ENCODE data around the gene TCAIM.
"Not testable (repeated sequence)": the region's sequence is repeated elsewhere in the genome, so short reads cannot be mapped to it uniquely, and the experiment has no call there.

The TCAIM gene

DNA sequence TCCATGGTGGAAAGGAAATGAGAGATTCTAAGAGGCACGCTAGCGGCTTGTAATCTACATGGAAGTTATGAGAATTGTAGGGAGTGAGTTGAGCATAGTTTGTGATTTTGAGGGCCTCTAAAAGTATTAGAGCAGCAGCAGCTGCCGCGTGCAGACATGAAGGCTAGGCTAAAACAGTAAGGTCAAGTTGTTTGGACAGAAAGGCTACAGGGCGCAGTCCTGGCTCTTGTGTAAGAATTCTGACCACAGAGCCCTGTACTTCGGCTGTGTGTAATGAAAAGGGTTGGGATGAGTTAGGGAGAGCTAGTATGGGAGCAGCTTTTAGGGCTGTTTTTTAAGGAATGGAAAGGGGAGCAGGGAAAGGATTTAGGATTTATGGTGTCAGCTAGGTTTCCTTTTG, 8.0 kb downstream of the TCAIM start:
- DNase-seq: not testable (repeated sequence)

DNA sequence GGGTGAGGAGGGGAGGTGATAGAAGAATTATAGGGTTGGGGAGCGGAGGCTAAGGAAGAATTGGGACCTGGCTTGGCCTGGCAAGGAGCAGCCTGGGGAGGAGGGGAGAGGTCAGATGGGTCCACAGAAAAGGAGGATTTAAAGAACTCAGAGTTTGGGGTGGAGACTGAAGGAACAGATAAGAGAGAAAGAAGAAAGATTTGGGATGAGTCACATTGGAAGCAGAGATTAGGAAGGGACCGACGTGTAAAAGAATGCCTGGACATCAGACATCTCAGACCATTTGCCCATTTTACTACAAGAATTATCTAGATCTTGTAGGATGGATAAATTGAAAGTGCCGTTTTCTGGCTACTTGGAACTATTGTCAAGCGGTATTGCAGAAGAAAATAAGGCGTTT, 10.4 kb downstream of the TCAIM start:
- no peak for DNase-seq

DNA sequence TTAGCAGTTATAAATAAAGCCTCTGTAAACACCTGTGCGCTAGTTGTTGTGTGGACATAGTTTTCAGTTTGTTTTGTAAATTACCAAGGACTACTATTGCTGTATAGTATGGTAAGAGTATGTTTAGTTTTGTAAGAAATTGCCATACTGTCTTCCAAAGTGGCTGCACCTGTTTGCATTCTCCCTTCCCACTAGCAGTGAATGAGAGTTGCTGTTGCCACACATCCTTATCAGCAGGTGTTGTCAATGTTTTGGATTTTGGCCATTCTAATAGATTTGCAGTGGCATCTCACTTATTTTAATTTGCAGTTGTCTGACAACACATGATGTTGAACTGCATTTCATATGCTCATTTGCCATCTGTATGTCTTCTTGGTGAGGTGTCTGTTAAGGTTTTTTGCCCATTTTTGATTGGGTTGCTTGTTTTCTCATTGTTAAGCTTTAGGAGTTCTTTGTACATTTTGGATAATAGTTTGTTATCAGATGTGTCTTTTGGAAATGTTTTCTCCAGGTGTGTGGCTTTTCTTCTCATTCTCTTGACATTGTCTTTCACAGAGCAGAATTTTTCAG, 14.9 kb downstream of the TCAIM start:
- no peak for DNase-seq

DNA sequence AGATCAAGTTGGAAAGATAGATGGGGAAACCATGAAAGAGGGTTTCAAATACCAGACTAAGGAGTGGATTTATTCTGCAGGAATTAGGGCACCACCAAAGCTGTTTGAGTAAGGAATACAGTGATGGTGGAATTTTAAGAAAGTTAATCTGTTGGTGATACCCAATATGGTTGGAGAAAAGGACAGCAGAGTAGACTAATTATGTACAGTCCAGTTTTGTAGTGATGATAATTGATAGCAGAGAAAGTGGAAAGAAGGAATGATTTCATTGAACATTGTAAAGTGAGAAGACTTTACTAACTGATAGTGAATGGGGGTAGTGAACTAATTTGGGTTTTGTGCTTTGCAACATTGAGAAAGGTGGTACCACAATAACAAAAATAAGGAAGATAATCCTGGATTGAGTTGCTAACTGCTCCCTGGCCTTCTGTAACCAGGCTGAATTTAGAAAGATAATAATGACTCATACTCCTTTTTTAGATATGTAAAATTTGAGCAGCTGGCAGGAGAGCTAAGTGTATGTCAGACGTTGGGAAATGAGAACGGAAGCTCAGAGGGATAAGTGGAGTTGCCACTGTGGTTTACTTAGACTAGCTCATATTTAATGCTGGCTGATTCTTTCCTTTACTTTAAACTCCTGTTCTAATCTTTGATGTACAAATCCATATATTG, 16.9 kb downstream of the TCAIM start:
- DNase-seq: no peak

DNA sequence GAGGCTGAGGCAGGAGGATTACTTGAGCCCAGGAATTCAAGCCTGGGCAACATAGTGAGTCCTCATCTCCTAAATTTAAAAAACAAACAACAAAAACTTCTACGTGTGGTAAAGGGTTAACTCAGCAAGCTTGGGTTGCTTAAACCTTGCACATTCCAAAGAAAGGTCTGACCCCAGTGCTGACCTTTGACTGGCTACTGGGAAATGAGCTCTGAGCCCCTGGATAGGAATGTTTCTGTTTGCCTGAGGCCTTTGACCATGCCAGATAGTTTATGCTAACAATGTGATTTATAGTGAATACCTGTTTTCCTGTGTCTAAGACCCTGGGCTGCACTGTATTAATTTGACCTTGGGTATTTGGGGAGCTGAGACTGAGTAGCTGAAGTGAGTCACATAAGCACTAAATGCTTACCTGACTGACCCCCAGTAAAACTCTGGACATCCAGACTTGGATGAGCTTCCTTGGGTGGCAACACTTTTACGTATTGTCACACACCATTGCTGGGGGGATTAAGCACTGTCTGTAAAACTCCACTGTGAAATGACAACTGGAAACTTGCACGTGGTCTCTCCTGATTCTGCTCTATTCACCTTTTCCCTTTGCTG, 20.7 kb downstream of the TCAIM start:
- DNase-seq: no peak

DNA sequence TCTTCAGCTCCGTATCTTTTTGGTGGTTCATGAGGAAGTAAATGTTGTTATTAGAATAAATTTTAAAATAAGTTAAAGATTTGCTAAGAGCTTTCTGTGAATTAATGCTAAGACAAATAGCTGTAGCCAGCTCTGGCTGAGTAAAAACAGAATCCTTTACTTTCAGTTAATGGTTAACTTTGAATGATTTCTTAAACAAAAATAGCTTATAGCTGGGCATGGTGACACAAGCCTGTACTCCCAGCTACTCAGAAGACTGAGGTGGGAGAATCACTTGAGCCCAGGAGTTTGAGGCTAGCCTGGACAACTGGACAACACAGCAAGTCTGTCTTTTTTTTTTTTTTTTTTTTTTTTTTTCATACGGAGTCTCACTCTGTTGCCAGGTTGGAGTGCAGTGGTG, 25.0 kb downstream of the TCAIM start:
- DNase-seq: no peak

DNA sequence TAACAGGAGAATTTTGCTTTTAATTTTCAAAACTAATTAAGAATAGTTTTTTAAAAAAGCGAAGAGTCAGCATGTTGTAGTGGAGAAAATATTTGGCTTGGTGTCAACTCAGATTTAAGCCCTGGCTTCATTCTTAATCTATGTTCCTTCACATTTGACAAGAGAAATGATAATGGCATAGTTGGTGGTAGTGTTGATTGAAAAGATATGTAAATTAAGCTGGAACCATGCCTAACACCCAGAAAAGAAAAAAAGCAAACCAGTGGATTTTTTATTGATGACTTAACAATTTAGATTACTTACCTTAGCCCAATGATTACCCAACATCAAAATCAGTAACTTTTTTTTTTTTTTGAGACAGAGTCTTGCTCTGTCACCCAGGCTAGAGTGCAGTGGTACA, 27.4 kb downstream of the TCAIM start:
- DNase-seq: no peak

DNA sequence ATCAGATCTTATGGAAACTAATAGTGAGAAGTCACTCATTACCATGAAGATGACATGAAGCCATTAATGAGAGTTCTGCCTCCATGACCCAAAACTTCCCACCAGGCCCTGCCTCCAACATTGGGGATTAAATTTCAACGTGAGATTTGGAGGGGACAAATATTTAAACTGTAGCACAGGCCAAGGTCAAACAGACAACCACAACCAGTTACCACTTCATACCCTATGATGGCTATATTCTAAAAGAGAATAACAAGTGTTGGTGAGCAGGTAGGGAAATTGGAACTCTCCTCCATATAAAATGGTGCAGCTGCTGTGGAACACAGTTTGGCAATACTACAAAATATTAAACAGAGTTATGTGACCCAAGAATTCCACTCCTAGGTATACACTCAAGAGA, 36.9 kb downstream of the TCAIM start:
- no peak for DNase-seq

DNA sequence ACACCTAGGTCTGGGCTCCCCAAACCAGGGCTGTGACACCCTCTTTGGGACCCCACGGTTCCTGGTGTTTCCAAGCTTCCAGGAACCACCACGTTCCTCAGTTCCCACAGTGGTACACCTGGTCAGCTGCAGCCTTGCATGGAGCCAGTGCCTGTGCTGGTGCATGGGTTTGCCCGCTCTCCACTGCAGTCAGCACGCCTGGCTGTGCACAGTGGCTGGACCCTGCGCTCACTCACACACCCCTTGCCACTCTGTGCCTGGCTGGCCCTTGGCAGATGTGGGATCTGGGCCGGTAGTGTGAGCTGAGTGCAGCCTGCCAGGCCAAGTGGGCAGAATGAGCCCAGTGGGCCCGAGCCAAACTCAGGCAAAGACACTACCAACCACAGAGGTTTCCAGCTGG, 48.8 kb downstream of the TCAIM start:
- no peak for DNase-seq

DNA sequence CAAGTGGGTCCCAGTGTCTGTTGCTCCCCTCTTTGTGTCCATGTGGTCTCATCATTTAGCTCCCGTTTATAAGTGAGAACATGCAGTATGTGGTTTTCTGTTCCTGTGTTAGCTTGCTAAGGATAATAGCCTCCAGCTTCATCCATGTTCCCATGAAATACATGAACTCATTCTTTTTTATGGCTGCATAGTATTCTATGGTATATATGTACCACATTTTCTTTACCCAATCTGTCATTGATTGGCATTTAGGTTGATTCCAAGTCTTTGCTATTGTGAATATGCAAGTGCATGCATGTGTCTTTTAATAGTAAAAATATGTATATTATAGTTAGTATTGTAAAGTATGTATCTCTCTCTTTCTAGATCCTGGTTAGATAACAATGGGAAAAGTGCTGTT, 53.9 kb downstream of the TCAIM start:
- DNase-seq: no peak

DNA sequence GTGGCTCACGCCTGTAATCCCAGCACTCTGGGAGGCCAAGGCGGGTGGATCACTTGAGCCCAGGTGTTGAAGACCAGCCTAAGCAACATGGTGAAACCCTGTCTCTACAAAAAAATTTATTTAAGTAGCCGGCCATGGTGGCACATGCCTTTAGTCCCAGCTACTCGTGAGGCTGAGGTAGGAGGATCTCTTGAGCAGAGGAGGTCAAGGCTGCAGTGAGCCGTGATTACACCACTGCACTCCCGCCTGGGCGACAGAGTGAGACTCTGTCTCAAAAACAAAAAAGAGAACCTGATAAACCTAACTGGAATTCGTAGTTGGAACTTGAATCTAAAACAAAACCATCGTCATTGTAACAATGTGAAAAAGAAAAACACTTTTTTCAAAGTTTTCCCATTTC, 57.1 kb downstream of the TCAIM start:
- DNase-seq: no peak

DNA sequence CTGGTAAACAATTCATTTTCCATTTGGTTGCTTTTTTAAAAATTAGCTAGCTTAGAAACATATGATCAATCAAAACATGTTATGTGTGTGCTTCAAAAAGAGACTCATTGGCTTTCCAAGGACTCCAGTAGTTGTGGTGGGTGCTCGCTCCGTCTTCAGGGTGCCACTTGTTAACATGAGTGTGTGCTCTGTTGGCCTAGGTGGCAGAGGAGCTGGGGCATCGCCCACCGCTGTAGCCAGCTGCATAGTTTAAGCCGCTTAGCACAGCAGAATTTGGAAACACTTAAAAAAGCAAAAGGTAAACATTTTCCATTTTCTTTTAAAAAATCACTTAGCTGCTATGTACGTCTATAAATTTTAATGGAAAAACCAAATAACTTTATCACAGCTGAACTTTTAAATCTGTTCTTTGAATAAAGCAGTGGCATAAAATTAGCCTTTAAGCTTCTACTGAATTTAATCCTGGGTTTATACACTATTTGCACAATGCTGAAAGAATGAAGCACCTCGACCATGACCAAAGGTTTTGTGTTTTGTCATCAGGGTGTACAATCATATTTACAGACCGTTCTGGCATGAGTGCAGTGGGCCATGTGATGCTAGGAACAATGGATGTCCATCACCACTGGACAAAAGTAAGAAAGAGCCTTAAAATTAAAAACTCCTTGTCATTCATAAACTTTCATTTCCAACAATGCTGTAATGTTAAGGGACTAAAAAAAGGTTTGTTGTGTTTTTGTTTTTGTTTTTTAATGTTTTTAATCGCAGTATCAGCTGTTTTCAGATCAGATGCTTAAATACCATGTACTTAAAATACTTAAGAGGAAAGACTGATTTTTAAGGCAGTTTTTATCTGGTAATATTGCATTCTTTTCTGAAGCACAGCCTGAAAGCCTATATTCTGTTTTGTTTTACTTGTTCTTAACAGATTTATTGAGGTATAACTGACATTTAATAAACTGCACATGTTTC, 57.9 kb downstream of the TCAIM start:
- DNase-seq: no peak

DNA sequence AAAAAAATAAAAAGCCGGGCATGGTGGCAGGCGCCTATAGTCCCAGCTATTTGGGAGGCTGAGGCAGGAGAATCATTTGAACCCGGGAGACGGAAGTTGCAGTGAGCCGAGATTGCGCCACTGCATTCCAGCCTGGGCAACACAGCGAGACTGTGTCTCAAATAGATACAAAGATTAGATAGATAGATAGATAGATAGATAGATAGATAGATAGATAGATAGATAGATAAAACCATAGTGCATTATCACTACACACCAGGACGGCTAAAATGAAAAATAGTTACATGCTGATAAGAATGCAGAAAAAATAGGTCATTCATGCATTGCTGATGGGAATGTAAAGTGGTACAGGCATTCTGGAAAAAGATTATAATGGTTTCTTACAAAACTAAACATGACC, 59.7 kb downstream of the TCAIM start:
- not testable (repeated sequence) for DNase-seq

DNA sequence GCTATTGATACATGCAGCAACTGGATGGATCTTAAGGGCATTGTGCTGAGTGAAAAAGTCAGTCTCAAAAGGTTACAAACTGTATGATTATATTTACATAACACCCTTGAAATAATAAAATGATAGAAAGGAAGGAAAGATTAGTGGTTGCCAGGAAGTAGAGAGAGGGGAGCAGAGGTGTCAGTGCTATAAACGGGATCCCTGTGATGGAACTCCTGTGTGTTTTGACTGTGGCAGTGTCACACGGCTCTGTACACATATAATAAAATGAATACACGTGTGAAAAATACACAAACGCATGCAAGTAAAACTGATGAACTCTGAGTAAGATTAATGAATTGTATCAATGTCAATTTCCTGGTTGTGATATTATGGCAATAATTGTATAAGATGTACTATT, 60.3 kb downstream of the TCAIM start:
- DNase-seq: no peak

DNA sequence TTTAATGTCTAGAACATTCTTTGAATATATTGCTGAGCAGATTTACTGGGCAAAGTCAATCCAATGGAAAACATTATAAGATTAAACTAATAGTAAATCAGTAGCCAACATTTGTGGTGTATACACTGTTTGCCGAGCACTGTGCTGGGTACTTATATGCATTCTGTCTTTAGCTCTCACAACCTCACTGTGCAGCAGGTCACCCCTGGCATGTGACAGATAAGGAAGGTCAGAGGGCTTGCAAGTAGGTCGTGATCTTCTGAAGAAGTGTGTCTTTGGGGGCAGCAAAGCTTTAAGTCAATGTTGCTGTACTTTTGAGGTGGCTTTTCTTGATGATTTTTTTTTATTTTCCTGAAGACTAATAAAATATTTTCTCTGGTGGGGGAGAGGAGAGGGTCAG, 62.2 kb downstream of the TCAIM start:
- no peak for DNase-seq

DNA sequence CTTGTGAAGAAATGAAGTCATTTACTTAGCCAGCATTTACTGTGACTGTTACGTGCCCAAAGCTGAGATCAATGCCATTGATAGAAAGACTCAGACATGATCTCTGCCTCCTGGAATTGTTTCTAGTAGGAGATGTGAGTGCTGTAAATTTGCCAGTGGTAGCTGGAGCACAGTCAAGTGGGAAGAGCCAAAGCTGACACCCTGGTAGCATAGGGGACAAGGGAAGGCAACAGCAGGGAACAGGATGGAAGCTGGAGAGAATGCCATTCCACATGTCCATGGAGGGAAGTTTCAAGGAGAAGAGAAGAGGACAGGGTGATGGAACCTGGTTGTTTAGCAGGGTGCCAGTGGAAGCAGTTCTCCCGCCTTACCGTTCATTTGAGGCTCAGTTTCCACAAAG, 64.0 kb downstream of the TCAIM start:
- DNase-seq: no peak

DNA sequence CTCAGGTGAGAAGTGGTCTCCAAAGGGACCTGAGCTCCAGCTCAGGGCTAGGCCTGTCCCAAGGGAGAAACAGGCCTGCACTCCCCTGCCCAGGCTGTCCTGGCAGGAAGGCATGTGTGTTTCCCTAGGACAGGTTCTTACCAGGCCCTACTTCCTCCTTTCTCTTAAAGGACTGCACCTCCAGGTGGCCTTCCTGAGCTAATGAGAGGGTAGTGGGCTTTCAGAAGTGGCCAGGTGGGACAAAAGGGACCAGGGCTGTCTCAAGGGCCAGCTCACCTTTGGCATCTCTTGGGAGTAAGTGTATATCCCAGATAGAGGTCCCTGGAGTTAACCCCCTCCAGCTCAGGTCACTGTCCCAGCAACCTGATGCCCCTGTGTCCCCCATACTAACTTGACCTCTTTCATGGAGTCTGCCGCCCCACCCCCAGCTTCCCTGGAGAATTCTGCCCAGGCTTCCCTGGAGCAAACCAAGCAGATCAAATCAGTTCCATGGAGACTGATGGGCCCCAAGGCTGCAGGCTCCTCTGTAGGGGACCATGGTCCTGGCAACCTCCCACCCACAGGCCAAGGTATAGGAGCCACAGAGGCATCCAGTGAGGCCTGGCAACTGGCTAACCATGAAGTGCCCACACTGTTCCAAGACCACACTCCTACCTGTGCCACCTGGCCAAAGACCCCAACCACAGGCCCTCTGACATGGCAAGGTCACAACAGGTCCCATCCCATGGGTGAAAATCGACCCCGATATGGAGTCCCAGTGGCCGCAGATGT, 71.3 kb downstream of the TCAIM start:
- no peak for DNase-seq

DNA sequence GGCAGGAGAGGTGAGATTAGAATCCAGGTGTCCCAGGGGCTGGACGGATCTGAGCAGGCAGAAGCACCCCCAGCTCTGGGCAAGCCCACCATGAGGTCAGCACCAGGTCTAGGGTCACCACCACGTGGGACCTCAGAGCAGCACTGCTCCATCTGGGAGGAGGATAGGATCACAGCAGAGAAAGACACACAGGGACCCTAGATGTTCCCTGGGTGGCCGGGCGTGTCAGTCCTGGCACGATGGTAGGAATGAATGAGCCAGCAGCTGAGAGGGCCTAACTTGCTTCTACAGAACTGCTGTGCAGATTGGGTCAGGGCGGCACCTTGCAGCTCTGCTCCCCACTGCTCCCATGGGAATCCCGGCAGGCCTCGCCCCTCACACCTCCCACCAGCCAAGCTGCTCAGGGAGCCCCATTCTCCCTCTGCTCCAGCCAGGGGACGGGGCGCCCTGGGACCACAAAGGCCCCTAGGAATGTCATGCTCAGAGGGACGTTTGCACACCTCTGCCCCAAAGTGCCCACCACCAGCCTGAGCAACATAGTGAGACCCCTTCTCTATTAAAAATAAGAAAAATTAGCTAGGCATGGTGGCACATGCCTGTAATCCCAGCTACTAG, 72.6 kb downstream of the TCAIM start:
- DNase-seq: no peak

DNA sequence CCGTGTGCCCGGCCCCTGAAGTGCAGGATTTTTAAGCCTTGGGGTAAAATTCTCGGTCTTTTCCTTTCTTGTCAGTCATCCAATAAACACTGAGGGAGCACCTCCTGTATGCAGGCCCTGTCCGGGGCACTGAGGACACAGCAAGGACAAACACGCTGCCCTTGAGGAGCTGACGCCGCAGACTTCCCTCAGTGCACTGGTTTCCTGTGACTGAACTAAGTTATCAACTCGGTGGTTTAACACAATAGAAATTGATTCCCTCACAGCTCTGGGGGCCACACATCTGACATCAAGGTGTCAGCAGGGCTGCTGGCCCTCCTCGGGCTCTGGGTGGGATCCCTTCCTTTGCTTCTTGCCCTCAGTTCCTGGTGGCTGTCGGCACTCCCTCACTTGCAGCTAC, 73.8 kb downstream of the TCAIM start:
- no peak for DNase-seq

DNA sequence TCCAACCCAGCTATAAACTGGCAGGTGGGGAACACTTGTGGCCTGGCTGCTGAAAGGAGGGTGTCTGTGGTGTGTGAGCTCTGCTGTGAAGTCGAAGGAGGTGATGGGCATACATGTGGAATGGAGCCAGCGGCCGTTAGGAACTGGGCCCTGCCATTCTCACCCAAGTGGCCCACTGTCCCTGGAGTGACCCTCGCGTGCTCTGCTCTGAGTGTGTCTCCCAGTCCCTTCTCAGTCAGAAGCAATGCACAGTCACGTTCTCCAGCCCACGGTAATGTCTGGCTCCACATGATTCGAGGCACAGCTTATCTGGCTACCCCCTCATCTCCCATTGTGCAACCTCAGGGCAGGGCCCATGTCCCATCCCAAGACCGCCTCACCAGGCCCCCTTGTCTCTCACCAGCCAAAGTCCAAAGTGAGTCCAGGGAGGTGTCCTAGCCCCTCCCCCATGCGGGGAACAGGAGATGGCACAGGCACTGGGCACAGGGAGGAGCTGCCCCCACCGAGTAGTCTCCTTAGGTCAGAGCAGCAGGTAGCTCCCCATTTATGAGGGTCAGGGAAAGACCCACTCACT, 76.0 kb downstream of the TCAIM start:
- DNase-seq: no peak

DNA sequence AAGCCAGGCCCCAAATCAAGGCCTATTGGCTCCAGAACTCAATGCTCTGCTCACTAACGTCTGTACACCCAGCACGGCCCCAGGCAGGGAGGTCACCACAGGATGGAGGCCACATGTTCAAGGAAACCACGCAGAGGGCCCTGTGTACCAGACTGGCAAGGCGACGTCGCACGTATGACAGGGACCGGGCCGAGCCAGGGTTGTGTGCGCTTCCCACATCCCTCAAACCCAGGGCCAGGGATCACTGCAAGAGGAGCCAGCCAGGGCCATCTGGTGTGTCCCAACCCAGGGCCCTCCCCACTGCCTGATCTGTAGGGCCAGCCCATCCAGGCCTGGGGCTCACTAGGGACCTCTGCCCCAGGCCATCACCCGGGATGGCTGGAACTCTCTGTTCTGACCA, 76.9 kb downstream of the TCAIM start:
- no peak for DNase-seq

All from CD4-positive, alpha-beta T cell treated with Interleukin-4 for 4 hours (primary cell).